GM12878 (cell line): ENCODE results near the gene MLN. TPM values are rescaled to one million over a fixed set of nuclear protein-coding genes. Genes with fewer than 3 reads are reported as not detected.

ENCODE experiments used
- ASH2L ChIP-seq: fragments of 300-600, 200-600 bp; sonication (generic); IDR thresholded peaks from 2 replicates; pipeline ENCODE4 v1.6.1; 2017; ENCODE audit warnings: low read depth, mild to moderate bottlenecking, borderline replicate concordance
- ATF3 ChIP-seq: IDR thresholded peaks from 2 replicates; pipeline ENCODE4 v1.6.1; 2011; ENCODE audit warnings: low read depth, mild to moderate bottlenecking, low read length, moderate library complexity, borderline replicate concordance; ENCODE audit errors: extremely low read depth
- BCL11A ChIP-seq: IDR thresholded peaks from 2 replicates; pipeline ENCODE4 v1.6.1; 2011; ENCODE audit warnings: low read depth, low read length
- ELK1 ChIP-seq: IDR thresholded peaks from 2 replicates; pipeline ENCODE4 v1.6.1; 2012; ENCODE audit warnings: low read depth, low read length, improper control_type of control experiment
- FOS ChIP-seq: IDR thresholded peaks from 3 replicates; pipeline ENCODE4 v1.6.1; 2011; ENCODE audit warnings: borderline replicate concordance; ENCODE audit not compliant: insufficient read length; ENCODE audit errors: extremely low read depth
- HDAC2 ChIP-seq: fragments of 200-600 bp; sonication (generic); IDR thresholded peaks from 2 replicates; pipeline ENCODE4 v1.6.1; 2017
- IKZF1 ChIP-seq: fragments of 450-650 bp; conservative IDR thresholded peaks from 2 replicates; pipeline ENCODE4 v1.6.1; 2017; ENCODE audit warnings: antibody characterized with exemption, mild to moderate bottlenecking
- MEF2B ChIP-seq: fragments of 450-650 bp; IDR thresholded peaks from 2 replicates; pipeline ENCODE4 v1.6.1; 2018; ENCODE audit warnings: mild to moderate bottlenecking, moderate library complexity; ENCODE audit not compliant: partially characterized antibody, poor library complexity, severe bottlenecking
- NFYB ChIP-seq: IDR thresholded peaks from 2 replicates; pipeline ENCODE4 v1.6.1; 2011; ENCODE audit warnings: low read depth, mild to moderate bottlenecking, low read length, improper control_type of control experiment, moderate library complexity; ENCODE audit not compliant: insufficient read depth
- NR2F1 ChIP-seq: fragments of 450-650 bp; conservative IDR thresholded peaks from 2 replicates; pipeline ENCODE4 v1.6.1; 2017; ENCODE audit warnings: mild to moderate bottlenecking
- PAX8 ChIP-seq: fragments of 450-650 bp; IDR thresholded peaks from 2 replicates; pipeline ENCODE4 v1.6.1; 2017; ENCODE audit warnings: mild to moderate bottlenecking, moderate library complexity
- POLR2AphosphoS2 ChIP-seq: IDR thresholded peaks from 2 replicates; pipeline ENCODE4 v1.6.1; 2011; ENCODE audit warnings: low read depth, mild to moderate bottlenecking, low read length, improper control_type of control experiment, moderate library complexity
- SIX5 ChIP-seq: IDR thresholded peaks from 2 replicates; pipeline ENCODE4 v1.6.1; 2011; ENCODE audit warnings: mild to moderate bottlenecking, low read depth, low read length, moderate library complexity; ENCODE audit not compliant: severe bottlenecking
- SP1 ChIP-seq: IDR thresholded peaks from one replicate; pipeline ENCODE4 v1.6.1; 2011; ENCODE audit warnings: low read depth, low read length
- SREBF2 ChIP-seq: IDR thresholded peaks from 2 replicates; pipeline ENCODE4 v1.6.1; 2012; ENCODE audit warnings: mild to moderate bottlenecking, low read length
- TAF1 ChIP-seq: IDR thresholded peaks from 2 replicates; pipeline ENCODE4 v1.6.1; 2011; ENCODE audit warnings: mild to moderate bottlenecking, low read depth, low read length, borderline replicate concordance
- TARDBP ChIP-seq: IDR thresholded peaks from 2 replicates; pipeline ENCODE4 v1.6.1; 2016; ENCODE audit warnings: borderline replicate concordance
- TBL1XR1 ChIP-seq: IDR thresholded peaks from 2 replicates; pipeline ENCODE4 v1.6.1; 2012; ENCODE audit warnings: low read depth, low read length, improper control_type of control experiment
- TCF12 ChIP-seq: IDR thresholded peaks from 2 replicates; pipeline ENCODE4 v1.6.1; 2011; ENCODE audit warnings: low read depth, mild to moderate bottlenecking, low read length
- polyA plus RNA-seq, 11 experiments: library from polyadenylated mRNA; depleted of rRNA in 4 of 11; unstranded in 6 of 11; stranded (reverse) in 5 of 11; fragments of >200 nt; fragmentation: Nextera tagmentation in 4 of 11; fragmentation: Illumina TruSeq in 1 of 11; extraction: Ambion mirVana in 4 of 11; extraction: Trizol in 1 of 11; gene quantifications; 1 replicate in 1 of 11; 2 replicates in 10 of 11; pipeline versions ENCODE4 v1.2.1 to v1.2.3, GENCODE V29; 2011 to 2016; ENCODE audit warnings: inconsistent platforms in 2 of 11, missing spikeins in 2 of 11, low read depth in 1 of 11
- total RNA-seq, 4 experiments: library from RNA; depleted of rRNA in 3 of 4; stranded (reverse); fragments of >200 nt in 3 of 4; fragmentation: Illumina TruSeq in 1 of 4; extraction: Trizol in 1 of 4; gene quantifications; 2 replicates each; pipeline versions ENCODE4 v1.2.1 to v1.2.3, GENCODE V29; 2013 to 2021
- TF ChIP-seq, protein P1 (sequence below): IDR thresholded peaks from 2 replicates; pipeline ENCODE4 v1.6.1; 2011; ENCODE audit warnings: low read depth, low read length, improper control_type of control experiment, borderline replicate concordance
- TF ChIP-seq, protein P2 (sequence below): IDR thresholded peaks from 2 replicates; pipeline ENCODE4 v1.6.1; 2012; ENCODE audit warnings: improper control_type of control experiment, low read depth, low read length; ENCODE audit not compliant: insufficient replicate concordance

MLN gene
- total and polyA plus RNA-seq, 10 of the 15 experiments (the other 5 are each of a cell fraction or from before 2014, with no cell fraction given), result not detected

DNA sequence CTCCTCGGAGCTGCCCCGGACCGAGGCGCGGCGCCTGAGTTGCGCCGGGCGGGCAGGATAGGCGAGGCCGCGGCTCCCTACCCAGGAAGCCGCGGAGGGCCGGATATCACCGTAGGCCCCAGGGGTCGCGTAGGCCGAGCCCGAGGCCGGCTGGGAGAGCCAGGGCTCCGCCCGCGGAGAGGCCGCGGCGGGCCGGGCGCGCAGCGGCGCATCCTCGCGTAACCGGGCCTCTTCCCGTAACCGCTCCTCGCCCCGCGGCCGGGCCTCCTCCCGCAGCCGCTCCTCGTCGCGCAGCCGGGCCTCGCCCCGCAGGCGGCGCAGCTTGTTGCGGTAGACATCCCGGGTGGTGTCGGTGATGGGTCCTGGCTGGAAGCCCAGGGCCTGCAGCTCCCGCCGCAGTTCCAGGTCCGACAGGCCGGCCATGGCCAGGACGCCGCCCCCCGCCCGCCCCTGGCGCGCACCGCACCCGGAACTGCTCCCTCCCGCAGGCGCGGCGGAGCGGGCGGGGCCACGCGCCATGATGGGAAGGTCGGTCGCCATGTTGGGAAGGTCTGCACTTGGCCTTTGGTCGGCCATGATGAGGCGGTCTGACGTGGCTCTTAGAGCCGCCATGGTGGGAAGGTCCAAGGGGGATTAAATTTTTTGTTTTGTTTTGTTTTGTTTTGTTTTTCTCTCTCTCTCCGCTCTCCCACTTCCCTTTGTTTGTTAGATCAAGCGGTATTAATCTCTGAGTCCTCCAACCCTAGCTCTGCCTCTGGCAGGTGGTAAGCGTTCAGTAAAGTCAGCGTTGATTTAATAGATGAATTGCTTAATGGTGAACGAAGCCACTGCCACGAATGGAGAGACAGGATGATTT lies 14.9 kb downstream of the MLN start, which contains the start of gene LEMD2 (continued):
- 0 out of 2 replicates have a peak, but pooled peaks have one; percentile 55 for TF ChIP-seq TCF12
- no peak; the same call in none of the 2 replicates for TF ChIP-seq NR2F1
- no peak for TF ChIP-seq PAX8
- no peak for TF ChIP-seq FOS
- TF ChIP-seq ELK1, result 0 out of 2 replicates have a peak, but pooled peaks have one; percentile 35
- TF ChIP-seq, protein P1, sequence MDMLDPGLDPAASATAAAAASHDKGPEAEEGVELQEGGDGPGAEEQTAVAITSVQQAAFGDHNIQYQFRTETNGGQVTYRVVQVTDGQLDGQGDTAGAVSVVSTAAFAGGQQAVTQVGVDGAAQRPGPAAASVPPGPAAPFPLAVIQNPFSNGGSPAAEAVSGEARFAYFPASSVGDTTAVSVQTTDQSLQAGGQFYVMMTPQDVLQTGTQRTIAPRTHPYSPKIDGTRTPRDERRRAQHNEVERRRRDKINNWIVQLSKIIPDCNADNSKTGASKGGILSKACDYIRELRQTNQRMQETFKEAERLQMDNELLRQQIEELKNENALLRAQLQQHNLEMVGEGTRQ, result no peak; the same call in 1 of the 2 replicates
- TF ChIP-seq MEF2B, result peak; percentile 78
- TF ChIP-seq POLR2AphosphoS2, result no peak
- TF ChIP-seq, protein P2, sequence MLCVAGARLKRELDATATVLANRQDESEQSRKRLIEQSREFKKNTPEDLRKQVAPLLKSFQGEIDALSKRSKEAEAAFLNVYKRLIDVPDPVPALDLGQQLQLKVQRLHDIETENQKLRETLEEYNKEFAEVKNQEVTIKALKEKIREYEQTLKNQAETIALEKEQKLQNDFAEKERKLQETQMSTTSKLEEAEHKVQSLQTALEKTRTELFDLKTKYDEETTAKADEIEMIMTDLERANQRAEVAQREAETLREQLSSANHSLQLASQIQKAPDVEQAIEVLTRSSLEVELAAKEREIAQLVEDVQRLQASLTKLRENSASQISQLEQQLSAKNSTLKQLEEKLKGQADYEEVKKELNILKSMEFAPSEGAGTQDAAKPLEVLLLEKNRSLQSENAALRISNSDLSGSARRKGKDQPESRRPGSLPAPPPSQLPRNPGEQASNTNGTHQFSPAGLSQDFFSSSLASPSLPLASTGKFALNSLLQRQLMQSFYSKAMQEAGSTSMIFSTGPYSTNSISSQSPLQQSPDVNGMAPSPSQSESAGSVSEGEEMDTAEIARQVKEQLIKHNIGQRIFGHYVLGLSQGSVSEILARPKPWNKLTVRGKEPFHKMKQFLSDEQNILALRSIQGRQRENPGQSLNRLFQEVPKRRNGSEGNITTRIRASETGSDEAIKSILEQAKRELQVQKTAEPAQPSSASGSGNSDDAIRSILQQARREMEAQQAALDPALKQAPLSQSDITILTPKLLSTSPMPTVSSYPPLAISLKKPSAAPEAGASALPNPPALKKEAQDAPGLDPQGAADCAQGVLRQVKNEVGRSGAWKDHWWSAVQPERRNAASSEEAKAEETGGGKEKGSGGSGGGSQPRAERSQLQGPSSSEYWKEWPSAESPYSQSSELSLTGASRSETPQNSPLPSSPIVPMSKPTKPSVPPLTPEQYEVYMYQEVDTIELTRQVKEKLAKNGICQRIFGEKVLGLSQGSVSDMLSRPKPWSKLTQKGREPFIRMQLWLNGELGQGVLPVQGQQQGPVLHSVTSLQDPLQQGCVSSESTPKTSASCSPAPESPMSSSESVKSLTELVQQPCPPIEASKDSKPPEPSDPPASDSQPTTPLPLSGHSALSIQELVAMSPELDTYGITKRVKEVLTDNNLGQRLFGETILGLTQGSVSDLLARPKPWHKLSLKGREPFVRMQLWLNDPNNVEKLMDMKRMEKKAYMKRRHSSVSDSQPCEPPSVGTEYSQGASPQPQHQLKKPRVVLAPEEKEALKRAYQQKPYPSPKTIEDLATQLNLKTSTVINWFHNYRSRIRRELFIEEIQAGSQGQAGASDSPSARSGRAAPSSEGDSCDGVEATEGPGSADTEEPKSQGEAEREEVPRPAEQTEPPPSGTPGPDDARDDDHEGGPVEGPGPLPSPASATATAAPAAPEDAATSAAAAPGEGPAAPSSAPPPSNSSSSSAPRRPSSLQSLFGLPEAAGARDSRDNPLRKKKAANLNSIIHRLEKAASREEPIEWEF, result peak; percentile 90
- TF ChIP-seq TBL1XR1, result no peak
- no peak for TF ChIP-seq SREBF2
- no peak for TF ChIP-seq NFYB
- no peak for TF ChIP-seq BCL11A
- no peak for TF ChIP-seq ATF3
- no peak for TF ChIP-seq HDAC2
- peak; percentile 63; the same call in 1 of the 2 replicates for TF ChIP-seq ASH2L
- TF ChIP-seq SIX5, result peak; percentile 89
- TF ChIP-seq TAF1, result peak; percentile 85; the same call in 1 of the 2 replicates
- peak; percentile 91 for TF ChIP-seq TARDBP
- TF ChIP-seq SP1, result peak; percentile 38
- peak; percentile 91 for TF ChIP-seq IKZF1
